Endothelial cell of umbilical vein (primary cell): ENCODE data around the gene POLR2E. TPM values are rescaled to one million over a fixed set of nuclear protein-coding genes. Genes with fewer than 3 reads are reported as not detected.

ENCODE experiments used
- BruUV-seq: library from RNA; stranded (reverse); fragments of 400-500 nt; replicated peaks from 2 replicates; lab custom pipeline; 2021; lab: Mats Ljungman, UMichigan
- CTCF ChIA-PET: fragments of 300-600, 350-600 bp; sonication (Branson Sonifier 250); formaldehyde crosslinking; loops from one replicate; lab custom pipeline; 2021; ENCODE audit warnings: antibody characterized with exemption, inconsistent platforms; lab: Charles Lee
- POLR2A ChIA-PET: fragments of 300-600, 350-600 bp; sonication (Branson Sonifier 250); formaldehyde crosslinking; loops from one replicate; lab custom pipeline; 2021; ENCODE audit warnings: antibody characterized with exemption, inconsistent platforms; lab: Charles Lee
- DNase-seq: peaks from one replicate; pipeline ENCODE4 v3.0.0-alpha.2; 2011; ENCODE audit warnings: low read depth, low spot score
- FAIRE-seq: peaks from 2 replicates; lab custom pipeline; 2011; peaks lifted over from hg19 to GRCh38; lab: Jason Lieb, UNC
- H2AFZ ChIP-seq: 2 replicates; pipeline ENCODE4 v1.6.0; 2012; ENCODE audit warnings: low read depth, low read length, control low read depth, inconsistent platforms
- H3K27ac ChIP-seq: 2 replicates; pipeline ENCODE4 v1.5.1; 2011; ENCODE audit warnings: low read depth, mild to moderate bottlenecking, control low read depth, low read length, moderate library complexity; ENCODE audit not compliant: insufficient read depth
- H3K27me3 ChIP-seq, 2 experiments: 2 replicates each; pipeline versions ENCODE4 v1.6.0 to v1.6.1; 2011; ENCODE audit warnings: low read length in 2 of 2, mixed read lengths in 1 of 2; ENCODE audit not compliant: control insufficient read depth in 2 of 2, insufficient read depth in 2 of 2
- H3K36me3 ChIP-seq, 2 experiments: 2 replicates in 1 of 2; 3 replicates in 1 of 2; pipeline ENCODE4 v1.5.1; 2011; ENCODE audit warnings: low read length in 2 of 2, mild to moderate bottlenecking in 1 of 2, moderate library complexity in 1 of 2; ENCODE audit not compliant: control insufficient read depth in 2 of 2, insufficient read depth in 2 of 2; ENCODE audit errors: extremely low read depth in 1 of 2
- H3K4me1 ChIP-seq: 3 replicates; pipeline ENCODE4 v1.5.1; 2011; ENCODE audit warnings: mild to moderate bottlenecking, low read length; ENCODE audit not compliant: control insufficient read depth, insufficient read depth; ENCODE audit errors: extremely low read depth
- H3K4me2 ChIP-seq: 2 replicates; pipeline ENCODE4 v1.6.1; 2011; ENCODE audit warnings: low read length, control low read depth, mixed read lengths; ENCODE audit not compliant: insufficient read depth
- H3K4me3 ChIP-seq, 3 experiments: fragments of 200-600 bp in 1 of 3; sonication (generic), shearing (Covaris generic) in 1 of 3; replicated peaks in 1 of 3; 2 replicates each; pipeline ENCODE4 v1.5.1; 2011 to 2016; ENCODE audit warnings: control low read depth in 3 of 3, low read length in 3 of 3, mild to moderate bottlenecking in 2 of 3, inconsistent platforms in 1 of 3, low read depth in 1 of 3, moderate library complexity in 1 of 3; ENCODE audit not compliant: insufficient read depth in 1 of 3
- H3K79me2 ChIP-seq: 2 replicates; pipeline ENCODE4 v1.6.0; 2012; ENCODE audit warnings: low read length, inconsistent platforms; ENCODE audit not compliant: control insufficient read depth, insufficient read depth
- H3K9ac ChIP-seq: replicated peaks from 2 replicates; pipeline ENCODE3; 2011; ENCODE audit warnings: low read length, control low read depth; ENCODE audit not compliant: insufficient read depth; ENCODE audit errors: extremely low read depth
- H3K9me1 ChIP-seq: replicated peaks from 3 replicates; pipeline ENCODE4 v1.6.0; 2011; ENCODE audit warnings: mild to moderate bottlenecking, low read length; ENCODE audit not compliant: control insufficient read depth, insufficient read depth; ENCODE audit errors: extremely low read depth
- H3K9me3 ChIP-seq: replicated peaks from 2 replicates; pipeline ENCODE4 v1.5.1; 2012; ENCODE audit warnings: low read length, inconsistent platforms; ENCODE audit not compliant: control insufficient read depth, insufficient read depth
- H4K20me1 ChIP-seq: replicated peaks from 2 replicates; pipeline ENCODE3; 2011; ENCODE audit warnings: mild to moderate bottlenecking, low read length; ENCODE audit not compliant: control insufficient read depth, insufficient read depth; ENCODE audit errors: extremely low read depth
- CTCF ChIP-seq, 2 donors: IDR thresholded peaks; 1 replicate in 1 of 2; 2 replicates in 1 of 2; pipeline ENCODE4 v1.5.1; 2011; ENCODE audit warnings: low read length in 2 of 2, mild to moderate bottlenecking in 2 of 2, moderate library complexity in 2 of 2, control low read depth in 1 of 2, inconsistent platforms in 1 of 2, low read depth in 1 of 2; ENCODE audit not compliant: insufficient read depth in 1 of 2; ENCODE audit errors: extremely low read depth in 1 of 2
- EZH2 ChIP-seq: IDR thresholded peaks from 2 replicates; pipeline ENCODE4 v1.6.1; 2012; ENCODE audit warnings: borderline replicate concordance, low read depth, mild to moderate bottlenecking, moderate library complexity, low read length, inconsistent platforms; ENCODE audit not compliant: severe bottlenecking
- FOS ChIP-seq: IDR thresholded peaks from 2 replicates; pipeline ENCODE4 v1.6.1; 2011; ENCODE audit warnings: mild to moderate bottlenecking, low read length, moderate library complexity, borderline replicate concordance; ENCODE audit not compliant: insufficient read depth
- GATA2 ChIP-seq: IDR thresholded peaks from 2 replicates; pipeline ENCODE4 v1.7.0; 2011; ENCODE audit warnings: low read depth, mild to moderate bottlenecking, moderate library complexity, mixed read lengths, low read length; ENCODE audit not compliant: insufficient read length, insufficient read depth
- JUN ChIP-seq: IDR thresholded peaks from 2 replicates; pipeline ENCODE4 v1.6.1; 2011; ENCODE audit warnings: borderline replicate concordance, low read depth; ENCODE audit not compliant: insufficient read length, insufficient read depth
- MYC ChIP-seq: IDR thresholded peaks from one replicate; pipeline ENCODE4 v1.6.1; 2011; ENCODE audit warnings: mild to moderate bottlenecking, low read depth, low read length
- POLR2A ChIP-seq: IDR thresholded peaks from 2 replicates; pipeline ENCODE4 v1.6.1; 2012; ENCODE audit warnings: low read depth, mild to moderate bottlenecking, control low read depth, low read length
- POLR2AphosphoS5 ChIP-seq: IDR thresholded peaks from 2 replicates; pipeline ENCODE4 v1.6.1; 2012; ENCODE audit warnings: low read depth, mild to moderate bottlenecking, control low read depth, low read length, moderate library complexity; ENCODE audit not compliant: insufficient read depth
- dilution Hi-C: fragments of 300-500 bp; cut with MboI; formaldehyde crosslinking; loops from one replicate; pipeline ENCODE4 v1.15.0; 2019; ENCODE audit warnings: low sequenced_read_pairs; ENCODE audit not compliant: extremely low pct_ligation_motif_present
- intact Hi-C: fragments of 100-400 bp; cut with micrococcal nuclease; formaldehyde crosslinking; loops from one replicate; pipeline ENCODE4 v1.10.0; 2022
- polyA plus RNA-seq, 4 experiments: library from polyadenylated mRNA; depleted of rRNA in 3 of 4; stranded (reverse) in 3 of 4; unstranded in 1 of 4; fragments of >200 nt; gene quantifications; 2 replicates each; pipeline versions ENCODE4 v1.2.1 to v1.2.3, GENCODE V29; 2011 to 2012; ENCODE audit warnings: missing spikeins in 1 of 4
- total RNA-seq: library from RNA; stranded (reverse); gene quantifications from 2 replicates; pipeline ENCODE4 v1.2.3, GENCODE V29; 2021
- TF ChIP-seq, protein P1 (sequence below): IDR thresholded peaks from 2 replicates; pipeline ENCODE4 v1.6.1; 2011; ENCODE audit not compliant: insufficient read depth, insufficient read length

POLR2E gene
- total and polyA plus RNA-seq, 2 donors (not counting 3 experiments of a cell fraction or from before 2014, with no cell fraction given): 272 to 344 TPM

DNA sequence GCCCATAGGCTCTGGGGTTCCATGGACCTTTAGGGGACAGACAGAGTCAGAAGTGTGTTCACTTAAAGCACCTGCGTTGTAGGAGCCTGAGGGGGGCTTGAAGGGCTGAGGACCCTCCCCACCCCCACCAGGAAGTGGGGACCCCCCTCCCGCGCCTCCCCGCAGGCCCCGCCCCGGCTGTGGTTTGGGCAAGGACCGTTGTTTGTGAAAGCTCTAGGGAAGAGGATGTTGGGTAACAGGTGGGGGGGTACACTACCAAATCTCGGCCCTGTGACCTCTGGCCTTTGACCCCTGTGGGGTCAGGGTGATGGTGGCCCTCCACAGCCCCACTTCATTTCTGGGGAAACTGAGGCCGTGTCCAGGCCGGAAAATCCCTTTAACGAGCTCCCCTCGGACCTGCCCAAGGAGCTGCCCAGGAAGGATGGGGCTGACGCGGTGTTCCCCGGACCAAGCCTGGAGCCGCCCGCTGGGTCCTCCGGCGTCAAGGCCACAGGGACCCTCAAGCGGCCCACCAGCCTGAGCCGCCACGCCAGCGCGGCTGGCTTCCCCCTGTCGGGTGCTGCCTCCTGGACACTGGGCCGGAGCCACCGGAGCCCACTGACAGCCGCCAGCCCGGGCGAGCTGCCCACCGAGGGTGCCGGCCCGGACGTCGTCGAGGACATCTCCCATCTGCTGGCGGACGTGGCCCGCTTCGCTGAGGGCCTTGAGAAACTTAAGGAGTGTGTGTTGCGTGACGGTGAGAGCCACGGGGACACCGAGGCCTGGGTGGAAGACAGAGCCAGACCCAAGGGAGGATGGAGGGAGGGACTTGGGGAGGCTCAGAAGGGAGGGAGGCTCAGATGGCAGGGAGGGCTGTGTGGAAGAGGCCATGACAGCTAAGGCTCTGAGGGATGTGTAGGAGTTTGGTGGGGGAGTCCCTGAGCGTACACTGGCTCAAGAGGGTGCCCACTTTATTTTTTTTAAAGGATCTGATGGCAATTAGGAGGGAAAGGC lies 26.9 kb downstream of the POLR2E start:
- H3K4me2 ChIP-seq: peak overlapping the region; percentile 65
- POLR2A ChIA-PET: no interaction called here
- CTCF ChIA-PET: interaction anchor here (1.4 to 2.5 kb wide), 3 partner anchors 11 to 28 kb away, joined by 4 to 10 read pairs (median 7); partner anchors contain the start of gene ABCA7
- peaks cover 35% of the 10 kb centered on the region for H3K4me1 ChIP-seq
- H3K79me2 ChIP-seq: no peaks in the 10 kb centered on the region
- no peaks in the 10 kb centered on the region for H3K9me1 ChIP-seq
- no peak for DNase-seq
- H4K20me1 ChIP-seq: no peaks in the 10 kb centered on the region
- H3K9me3 ChIP-seq: no peaks in the 10 kb centered on the region
- H3K4me3 ChIP-seq: no peak overlapping the region
- FAIRE-seq: no peak
- intact Hi-C loops (no loop called here), dilution Hi-C loops (no loop called here)
- no TSS peak for BruUV-seq
- H3K36me3 ChIP-seq: no peaks in the 10 kb centered on the region
- no peak overlapping the region for H3K9ac ChIP-seq
- no peak overlapping the region for H2AFZ ChIP-seq
- TF ChIP-seq JUN: no peak
- TF ChIP-seq, protein P1, sequence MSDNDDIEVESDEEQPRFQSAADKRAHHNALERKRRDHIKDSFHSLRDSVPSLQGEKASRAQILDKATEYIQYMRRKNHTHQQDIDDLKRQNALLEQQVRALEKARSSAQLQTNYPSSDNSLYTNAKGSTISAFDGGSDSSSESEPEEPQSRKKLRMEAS: no peak
- H3K27ac ChIP-seq: no peak overlapping the region
- no peaks in the 10 kb centered on the region for H3K27me3 ChIP-seq

DNA sequence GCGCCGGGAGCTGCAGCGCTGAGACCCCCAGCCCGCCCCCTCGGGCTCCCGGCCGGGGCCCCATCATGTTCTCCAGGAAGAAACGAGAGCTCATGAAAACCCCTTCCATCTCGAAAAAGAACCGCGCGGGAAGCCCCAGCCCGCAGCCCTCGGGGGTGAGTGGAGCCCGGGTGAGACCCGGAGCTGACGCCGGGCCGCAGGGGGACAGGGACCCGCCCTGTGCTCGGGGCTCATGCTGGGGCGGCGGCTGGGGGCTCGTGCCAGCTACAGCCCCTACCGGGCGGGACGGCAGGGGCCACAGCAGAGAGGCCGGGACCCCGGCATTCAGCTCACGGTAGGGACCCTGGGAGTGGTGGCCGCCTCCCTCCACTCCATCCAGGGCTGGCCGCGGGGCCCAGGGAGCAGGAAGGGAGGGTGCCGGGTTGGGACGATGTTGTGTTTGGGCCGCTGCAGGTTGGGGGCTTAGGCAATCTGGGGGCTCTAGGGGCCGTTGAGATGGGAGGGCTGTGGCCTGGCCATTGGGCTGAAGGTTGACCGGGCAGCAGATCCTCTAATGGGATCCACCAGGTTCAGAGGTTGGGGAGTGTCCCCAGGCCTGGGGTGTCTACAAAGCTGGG lies 27.7 kb downstream of the POLR2E start:
- no peaks in the 10 kb centered on the region for H3K9me1 ChIP-seq
- peaks cover 35% of the 10 kb centered on the region for H3K4me1 ChIP-seq
- POLR2A ChIA-PET: interaction anchor here (1.1 kb wide), 1 partner anchor 41 kb away, joined by 3 read pairs; the partner anchor contains the start of gene CNN2
- H3K36me3 ChIP-seq: no peaks in the 10 kb centered on the region
- DNase-seq: no peak
- CTCF ChIA-PET: interaction anchor here (0.8 to 2.5 kb wide), 5 partner anchors 10 to 177 kb away, joined by 4 to 10 read pairs (median 7); partner anchors contain the start of gene ABCA7
- BruUV-seq: no TSS peak
- intact Hi-C loops: loop anchor here (2.0 kb wide), 1 partner anchor 27 kb away; the partner anchor contains the start of gene POLR2E
- no peak overlapping the region for H3K27ac ChIP-seq
- H4K20me1 ChIP-seq: no peaks in the 10 kb centered on the region
- H3K4me3 ChIP-seq: peak overlapping the region; percentile 9 to 34 (median 13)
- dilution Hi-C loops: no loop called here
- no peak for FAIRE-seq
- peak overlapping the region; percentile 81 for H2AFZ ChIP-seq
- no peaks in the 10 kb centered on the region for H3K79me2 ChIP-seq
- TF ChIP-seq POLR2A: no peak
- no peak for TF ChIP-seq MYC
- TF ChIP-seq, protein P1: no peak
- no peak for TF ChIP-seq EZH2
- TF ChIP-seq CTCF (IDR thresholded peaks at IDR 0.05; ENCODE audit: extremely low read depth in 1 of 2, insufficient read depth in 1 of 2, low read depth in 1 of 2, low read length in 2 of 2): no peak
- no peak for TF ChIP-seq GATA2
- no peak for TF ChIP-seq FOS
- TF ChIP-seq JUN: no peak
- TF ChIP-seq POLR2AphosphoS5: no peak
- no peaks in the 10 kb centered on the region for H3K9me3 ChIP-seq
- H3K4me2 ChIP-seq: peak overlapping the region; percentile 65
- H3K9ac ChIP-seq: peak overlapping the region; percentile 10
- H3K27me3 ChIP-seq: no peaks in the 10 kb centered on the region
